ENCODE measurements around the gene MCTP1. TPM values are rescaled to one million over a fixed set of nuclear protein-coding genes. Genes with fewer than 3 reads are reported as not detected.

Gene MCTP1
- total RNA-seq, 1 donor from 2014 or later = 3.7 TPM

- Histone ChIP-seq H3K27me3 (no peaks in the 10 kb centered on the region), H3K9ac (no peak overlapping the region), H3K79me2 (ENCODE audit: low read depth) (no peaks in the 10 kb centered on the region), H3K4me3 (no peak overlapping the region), H3K36me3 (no peaks in the 10 kb centered on the region), H4K20me1 (ENCODE audit: low read depth) (no peaks in the 10 kb centered on the region), H3K9me3 (ENCODE audit: low read depth) (no peaks in the 10 kb centered on the region), H2AFZ (replicated peaks) (no peak overlapping the region), H3K4me2 (no peak overlapping the region), H3K27ac (no peak overlapping the region), H3F3A (ENCODE audit: low read depth) (peaks cover 11% of the 10 kb centered on the region), H3K4me1 (peaks cover 23% of the 10 kb centered on the region)
- no peak for TF ChIP-seq EZH2 (IDR thresholded peaks at IDR 0.05)
- TF ChIP-seq CTCF (IDR thresholded peaks at IDR 0.05) = no peak
- TF ChIP-seq EZH2phosphoT487 (IDR thresholded peaks at IDR 0.05) = no peak
- Mint-ChIP-seq H3K4me1 (peaks cover 10% of the 10 kb centered on the region), H3K36me3 (no peaks in the 10 kb centered on the region), H3K9me3 (no peaks in the 10 kb centered on the region), H3K27me3 (ENCODE audit: insufficient read depth, low read depth) (no peaks in the 10 kb centered on the region), H3K4me3 (no peak overlapping the region), H3K27ac (no peak overlapping the region)
- DNase-seq (ENCODE audit: low spot score) = no peak
These were observed 63.7 kb downstream of the MCTP1 start for GRCh38 chr5:95221234-95221633.

- H3K4me1 ChIP-seq = peaks cover 26% of the 10 kb centered on the region
- no peak overlapping the region for H3K9ac ChIP-seq
- no peaks in the 10 kb centered on the region for H3K36me3 ChIP-seq
- no peak overlapping the region for H3K4me2 ChIP-seq
- H3K79me2 ChIP-seq (ENCODE audit: low read depth) = no peaks in the 10 kb centered on the region
- no peaks in the 10 kb centered on the region for H4K20me1 ChIP-seq (ENCODE audit: low read depth)
- Mint-ChIP-seq H3K4me1 (peaks cover 10% of the 10 kb centered on the region), H3K27ac (no peak overlapping the region), H3K9me3 (no peaks in the 10 kb centered on the region), H3K27me3 (ENCODE audit: insufficient read depth, low read depth) (no peaks in the 10 kb centered on the region), H3K4me3 (no peak overlapping the region), H3K36me3 (no peaks in the 10 kb centered on the region)
- H2AFZ ChIP-seq (replicated peaks) = no peak overlapping the region
- H3K4me3 ChIP-seq = no peak overlapping the region
- no peak overlapping the region for H3K27ac ChIP-seq
- no peaks in the 10 kb centered on the region for H3K9me3 ChIP-seq (ENCODE audit: low read depth)
- H3F3A ChIP-seq (ENCODE audit: low read depth) = peaks cover 11% of the 10 kb centered on the region
- TF ChIP-seq EZH2 (IDR thresholded peaks at IDR 0.05) (no peak), EZH2phosphoT487 (IDR thresholded peaks at IDR 0.05) (no peak), CTCF (IDR thresholded peaks at IDR 0.05) (no peak)
- DNase-seq (ENCODE audit: low spot score) = no peak
- no peaks in the 10 kb centered on the region for H3K27me3 ChIP-seq
These were observed 64.5 kb downstream of the MCTP1 start for GRCh38 chr5:95220381-95220780.

- H3K27me3 Mint-ChIP-seq (ENCODE audit: insufficient read depth, low read depth) = peaks cover 2% of the 10 kb centered on the region
- DNase-seq (ENCODE audit: low spot score) = peak; percentile 51
- no peaks in the 10 kb centered on the region for H3K9me3 Mint-ChIP-seq
- Histone ChIP-seq H3K4me2 (peak overlapping the region; percentile 38), H3K79me2 (ENCODE audit: low read depth) (no peaks in the 10 kb centered on the region), H3K9me3 (ENCODE audit: low read depth) (no peaks in the 10 kb centered on the region), H3F3A (ENCODE audit: low read depth) (peaks cover 11% of the 10 kb centered on the region), H3K9ac (no peak overlapping the region), H3K4me1 (peaks cover 26% of the 10 kb centered on the region), H3K27me3 (no peaks in the 10 kb centered on the region), H3K36me3 (no peaks in the 10 kb centered on the region), H4K20me1 (ENCODE audit: low read depth) (no peaks in the 10 kb centered on the region), H3K4me3 (no peak overlapping the region), H2AFZ (replicated peaks) (no peak overlapping the region), H3K27ac (no peak overlapping the region)
- no peak overlapping the region for H3K4me3 Mint-ChIP-seq
- H3K36me3 Mint-ChIP-seq = no peaks in the 10 kb centered on the region
- H3K27ac Mint-ChIP-seq = no peak overlapping the region
- TF ChIP-seq EZH2 (IDR thresholded peaks at IDR 0.05) (no peak), EZH2phosphoT487 (IDR thresholded peaks at IDR 0.05) (no peak), CTCF (IDR thresholded peaks at IDR 0.05) (no peak)
- H3K4me1 Mint-ChIP-seq = peaks cover 10% of the 10 kb centered on the region
These were observed 65.5 kb downstream of the MCTP1 start for GRCh38 chr5:95219411-95219810.

Data from neural progenitor cell (in vitro differentiated cells).